K562 (cell line): ENCODE results near the gene CEP57. TPM values are rescaled to one million over a fixed set of nuclear protein-coding genes. Genes with fewer than 3 reads are reported as not detected.

Experiments used
- ARID1B ChIP-seq: fragments of 450-650 bp; IDR thresholded peaks from 2 replicates; pipeline ENCODE4 v1.6.1; 2016; ENCODE audit warnings: antibody characterized with exemption, mild to moderate bottlenecking, inconsistent platforms
- ARNT ChIP-seq, 2 experiments: fragments of 450-650 bp; IDR thresholded peaks; 2 replicates each; pipeline ENCODE4 v1.6.1; 2016; ENCODE audit warnings: mild to moderate bottlenecking in 1 of 2
- CBFA2T3 ChIP-seq: fragments of 450-650 bp; IDR thresholded peaks from 2 replicates; pipeline ENCODE4 v1.6.1; 2017
- DDX20 ChIP-seq: fragments of 450-650 bp; IDR thresholded peaks from 2 replicates; pipeline ENCODE4 v1.6.1; 2016; ENCODE audit warnings: missing genetic modification characterization, low read depth, mild to moderate bottlenecking, missing compliant biosample characterization, moderate library complexity
- EP400 ChIP-seq: fragments of 450-650 bp; IDR thresholded peaks from 2 replicates; pipeline ENCODE4 v1.6.1; 2017; ENCODE audit warnings: antibody characterized with exemption, mild to moderate bottlenecking, moderate library complexity
- FOXA3 ChIP-seq, 2 experiments: fragments of 450-650 bp in 1 of 2; sonication (generic) in 1 of 2; formaldehyde crosslinking; IDR thresholded peaks in 1 of 2; conservative IDR thresholded peaks in 1 of 2; 2 replicates each; pipeline versions ENCODE4 v1.4.0 to v1.8.0; 2020 to 2022; ENCODE audit warnings: mild to moderate bottlenecking in 2 of 2, missing genetic modification reagents in 1 of 2
- MAFG ChIP-seq: fragments of 450-650 bp; conservative IDR thresholded peaks from 2 replicates; pipeline ENCODE4 v1.6.1; 2016; ENCODE audit warnings: missing genetic modification characterization, missing compliant biosample characterization
- MYC ChIP-seq, 2 experiments: fragments of 250-450 bp in 1 of 2; sonication (Bioruptor Pico) in 1 of 2; IDR thresholded peaks; 2 replicates each; pipeline versions ENCODE4 v1.5.1 to v1.6.1; 2012 to 2021; ENCODE audit warnings: low read depth in 2 of 2, borderline replicate concordance in 1 of 2, improper control_type of control experiment in 1 of 2, low read length in 1 of 2, mild to moderate bottlenecking in 1 of 2, moderate library complexity in 1 of 2
- RBM17 ChIP-seq: fragments of 200-400 bp; formaldehyde crosslinking; IDR thresholded peaks from 2 replicates; pipeline ENCODE4 v1.6.1; 2017; ENCODE audit warnings: low read depth, mild to moderate bottlenecking, low read length, borderline replicate concordance
- RFX1 ChIP-seq: fragments of 450-650 bp; IDR thresholded peaks from 2 replicates; pipeline ENCODE4 v1.6.1; 2016; ENCODE audit warnings: mild to moderate bottlenecking, moderate library complexity
- SMC3 ChIP-seq: conservative IDR thresholded peaks from 2 replicates; pipeline ENCODE4 v1.6.1; 2011; ENCODE audit warnings: low read depth, low read length, improper control_type of control experiment; ENCODE audit not compliant: insufficient read depth
- polyA plus RNA-seq, 8 experiments: library from polyadenylated mRNA; depleted of rRNA in 4 of 8; stranded (reverse) in 5 of 8; unstranded in 3 of 8; fragments of >200 nt; fragmentation: Nextera tagmentation in 2 of 8; fragmentation: Illumina TruSeq in 1 of 8; extraction: Ambion mirVana in 2 of 8; extraction: Trizol in 1 of 8; gene quantifications; 2 replicates each; pipeline versions ENCODE4 v1.2.1 to v1.2.3, GENCODE V29; 2011 to 2014; ENCODE audit warnings: inconsistent platforms in 1 of 8, missing spikeins in 1 of 8
- total RNA-seq, 7 experiments: library from RNA; depleted of rRNA in 6 of 7; stranded (reverse); fragments of >200 nt in 6 of 7; fragmentation: Illumina TruSeq in 2 of 7; extraction: Trizol in 2 of 7; gene quantifications; 2 replicates each; pipeline versions ENCODE4 v1.2.1 to v1.2.3, GENCODE V29; 2011 to 2021; ENCODE audit warnings: low replicate concordance in 1 of 7
- TF ChIP-seq, protein P1 (sequence below): fragments of 250-450 bp; sonication (Bioruptor Pico); IDR thresholded peaks from 2 replicates; pipeline ENCODE4 v1.4.0; 2020; ENCODE audit warnings: mild to moderate bottlenecking, moderate library complexity
- TF ChIP-seq, protein P2 (sequence below): fragments of 150-350 bp; conservative IDR thresholded peaks from 2 replicates; pipeline ENCODE4 v1.6.1; 2014; ENCODE audit warnings: low read length
- TF ChIP-seq, protein P3 (sequence below): sonication (generic); formaldehyde crosslinking; IDR thresholded peaks from 2 replicates; pipeline ENCODE4 v1.9.0; 2022; ENCODE audit warnings: mild to moderate bottlenecking, missing genetic modification reagents
- TF ChIP-seq, protein P4 (sequence below): IDR thresholded peaks from 2 replicates; pipeline ENCODE4 v1.6.1; 2012; ENCODE audit warnings: low read depth, low read length, improper control_type of control experiment, borderline replicate concordance
- TF ChIP-seq, protein P5 (sequence below): fragments of 250-450 bp; sonication (Bioruptor Pico); IDR thresholded peaks from 2 replicates; pipeline ENCODE4 v1.5.0; 2020; ENCODE audit warnings: mild to moderate bottlenecking, borderline replicate concordance

The CEP57 gene
- total and polyA plus RNA-seq, 9 of the 15 experiments (the other 6 are each of a cell fraction or from before 2014, with no cell fraction given): 25.1 to 88.1 (median 65.2) TPM

DNA sequence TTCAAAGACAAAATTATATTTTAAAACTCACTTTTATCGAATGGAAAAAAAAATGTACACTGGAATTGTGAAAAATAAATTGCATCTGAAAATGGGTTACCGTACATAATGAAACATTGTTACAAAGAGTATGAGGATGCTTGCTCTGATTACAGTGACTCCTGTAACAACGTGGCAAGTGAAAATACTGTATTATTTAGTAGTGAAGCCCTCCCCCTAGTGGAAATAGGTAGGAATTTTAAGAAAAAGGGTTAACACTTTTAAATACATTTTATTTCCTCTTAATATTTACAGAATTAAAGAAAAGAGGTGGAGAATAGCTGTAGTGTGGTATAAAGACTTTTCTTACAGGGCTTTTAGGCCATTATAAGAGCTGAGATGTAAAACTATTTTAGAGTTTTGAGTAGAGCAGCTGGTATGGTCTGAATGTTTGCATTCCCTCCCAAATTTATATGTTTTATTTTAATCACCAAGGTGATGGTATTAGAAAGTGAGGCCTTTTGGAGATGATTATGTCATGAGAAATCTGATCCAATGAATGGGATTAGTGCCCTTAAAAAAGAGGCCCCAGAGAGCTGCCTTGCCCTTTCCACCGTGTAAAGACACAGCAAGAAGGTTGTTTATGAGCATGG, 25.9 kb upstream of the CEP57 start (continued):
- TF ChIP-seq MYC (IDR thresholded peaks at IDR 0.05; ENCODE audit: low read depth, low read length) (peak; percentile 52; the same call in 1 of the 2 replicates), MYC (CRISPR knock-in tag; IDR thresholded peaks at IDR 0.05; ENCODE audit: borderline replicate concordance, low read depth) (no peak), ARNT (IDR thresholded peaks at IDR 0.05) (no peak), ARID1B (no peak), RFX1 (peak; percentile 3; the same call in 1 of the 2 replicates), FOXA3 (CRISPR knock-in tag; conservative IDR thresholded peaks at IDR 0.05 in 1 of 2, IDR thresholded peaks at IDR 0.05 in 1 of 2) (no peak), EP400 (peak; percentile 31; the same call in 1 of the 2 replicates), SMC3 (peak; percentile 69), CBFA2T3 (no peak), DDX20 (no peak), RBM17 (no peak), MAFG (no peak)
- TF ChIP-seq, protein P1, sequence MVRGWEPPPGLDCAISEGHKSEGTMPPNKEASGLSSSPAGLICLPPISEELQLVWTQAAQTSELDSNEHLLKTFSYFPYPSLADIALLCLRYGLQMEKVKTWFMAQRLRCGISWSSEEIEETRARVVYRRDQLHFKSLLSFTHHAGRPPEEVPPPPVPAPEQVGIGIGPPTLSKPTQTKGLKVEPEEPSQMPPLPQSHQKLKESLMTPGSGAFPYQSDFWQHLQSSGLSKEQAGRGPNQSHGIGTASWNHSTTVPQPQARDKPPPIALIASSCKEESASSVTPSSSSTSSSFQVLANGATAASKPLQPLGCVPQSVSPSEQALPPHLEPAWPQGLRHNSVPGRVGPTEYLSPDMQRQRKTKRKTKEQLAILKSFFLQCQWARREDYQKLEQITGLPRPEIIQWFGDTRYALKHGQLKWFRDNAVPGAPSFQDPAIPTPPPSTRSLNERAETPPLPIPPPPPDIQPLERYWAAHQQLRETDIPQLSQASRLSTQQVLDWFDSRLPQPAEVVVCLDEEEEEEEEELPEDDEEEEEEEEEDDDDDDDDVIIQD: no peak
- TF ChIP-seq, protein P2, sequence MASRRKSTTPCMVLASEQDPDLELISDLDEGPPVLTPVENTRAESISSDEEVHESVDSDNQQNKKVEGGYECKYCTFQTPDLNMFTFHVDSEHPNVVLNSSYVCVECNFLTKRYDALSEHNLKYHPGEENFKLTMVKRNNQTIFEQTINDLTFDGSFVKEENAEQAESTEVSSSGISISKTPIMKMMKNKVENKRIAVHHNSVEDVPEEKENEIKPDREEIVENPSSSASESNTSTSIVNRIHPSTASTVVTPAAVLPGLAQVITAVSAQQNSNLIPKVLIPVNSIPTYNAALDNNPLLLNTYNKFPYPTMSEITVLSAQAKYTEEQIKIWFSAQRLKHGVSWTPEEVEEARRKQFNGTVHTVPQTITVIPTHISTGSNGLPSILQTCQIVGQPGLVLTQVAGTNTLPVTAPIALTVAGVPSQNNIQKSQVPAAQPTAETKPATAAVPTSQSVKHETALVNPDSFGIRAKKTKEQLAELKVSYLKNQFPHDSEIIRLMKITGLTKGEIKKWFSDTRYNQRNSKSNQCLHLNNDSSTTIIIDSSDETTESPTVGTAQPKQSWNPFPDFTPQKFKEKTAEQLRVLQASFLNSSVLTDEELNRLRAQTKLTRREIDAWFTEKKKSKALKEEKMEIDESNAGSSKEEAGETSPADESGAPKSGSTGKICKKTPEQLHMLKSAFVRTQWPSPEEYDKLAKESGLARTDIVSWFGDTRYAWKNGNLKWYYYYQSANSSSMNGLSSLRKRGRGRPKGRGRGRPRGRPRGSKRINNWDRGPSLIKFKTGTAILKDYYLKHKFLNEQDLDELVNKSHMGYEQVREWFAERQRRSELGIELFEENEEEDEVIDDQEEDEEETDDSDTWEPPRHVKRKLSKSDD: no peak
- TF ChIP-seq, protein P3, sequence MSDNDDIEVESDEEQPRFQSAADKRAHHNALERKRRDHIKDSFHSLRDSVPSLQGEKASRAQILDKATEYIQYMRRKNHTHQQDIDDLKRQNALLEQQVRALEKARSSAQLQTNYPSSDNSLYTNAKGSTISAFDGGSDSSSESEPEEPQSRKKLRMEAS (CRISPR knock-in tag): no peak
- TF ChIP-seq, protein P4, sequence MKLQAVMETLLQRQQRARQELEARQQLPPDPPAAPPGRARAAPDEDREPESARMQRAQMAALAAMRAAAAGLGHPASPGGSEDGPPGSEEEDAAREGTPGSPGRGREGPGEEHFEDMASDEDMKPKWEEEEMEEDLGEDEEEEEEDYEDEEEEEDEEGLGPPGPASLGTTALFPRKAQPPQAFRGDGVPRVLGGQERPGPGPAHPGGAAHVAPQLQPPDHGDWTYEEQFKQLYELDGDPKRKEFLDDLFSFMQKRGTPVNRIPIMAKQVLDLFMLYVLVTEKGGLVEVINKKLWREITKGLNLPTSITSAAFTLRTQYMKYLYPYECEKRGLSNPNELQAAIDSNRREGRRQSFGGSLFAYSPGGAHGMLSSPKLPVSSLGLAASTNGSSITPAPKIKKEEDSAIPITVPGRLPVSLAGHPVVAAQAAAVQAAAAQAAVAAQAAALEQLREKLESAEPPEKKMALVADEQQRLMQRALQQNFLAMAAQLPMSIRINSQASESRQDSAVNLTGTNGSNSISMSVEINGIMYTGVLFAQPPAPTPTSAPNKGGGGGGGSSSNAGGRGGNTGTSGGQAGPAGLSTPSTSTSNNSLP: 0 out of 2 replicates have a peak, but pooled peaks have one; percentile 11
- TF ChIP-seq, protein P5, sequence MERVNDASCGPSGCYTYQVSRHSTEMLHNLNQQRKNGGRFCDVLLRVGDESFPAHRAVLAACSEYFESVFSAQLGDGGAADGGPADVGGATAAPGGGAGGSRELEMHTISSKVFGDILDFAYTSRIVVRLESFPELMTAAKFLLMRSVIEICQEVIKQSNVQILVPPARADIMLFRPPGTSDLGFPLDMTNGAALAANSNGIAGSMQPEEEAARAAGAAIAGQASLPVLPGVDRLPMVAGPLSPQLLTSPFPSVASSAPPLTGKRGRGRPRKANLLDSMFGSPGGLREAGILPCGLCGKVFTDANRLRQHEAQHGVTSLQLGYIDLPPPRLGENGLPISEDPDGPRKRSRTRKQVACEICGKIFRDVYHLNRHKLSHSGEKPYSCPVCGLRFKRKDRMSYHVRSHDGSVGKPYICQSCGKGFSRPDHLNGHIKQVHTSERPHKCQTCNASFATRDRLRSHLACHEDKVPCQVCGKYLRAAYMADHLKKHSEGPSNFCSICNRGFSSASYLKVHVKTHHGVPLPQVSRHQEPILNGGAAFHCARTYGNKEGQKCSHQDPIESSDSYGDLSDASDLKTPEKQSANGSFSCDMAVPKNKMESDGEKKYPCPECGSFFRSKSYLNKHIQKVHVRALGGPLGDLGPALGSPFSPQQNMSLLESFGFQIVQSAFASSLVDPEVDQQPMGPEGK (CRISPR knock-in tag): no peak
